Calu3 (cell line): ENCODE measurements around the gene DGCR6L. TPM values are rescaled to one million over a fixed set of nuclear protein-coding genes. Genes with fewer than 3 reads are reported as not detected.
"Not testable (repeated sequence)": the region's sequence is repeated elsewhere in the genome, so short reads cannot be mapped to it uniquely, and the experiment has no call there.

Source experiments
- BruUV-seq: library from RNA; stranded (reverse); fragments of 400-500 nt; replicated peaks from 2 replicates; lab custom pipeline; 2021; lab: Mats Ljungman, UMichigan
- CTCF ChIA-PET: fragments of 300-600 bp; sonication (Branson Sonifier 250); formaldehyde crosslinking; loops from one replicate; lab custom pipeline; 2022; ENCODE audit warnings: antibody characterized with exemption; lab: Charles Lee
- DNase-seq: peaks from one replicate; pipeline ENCODE4 v3.0.0; 2022
- H3K27ac Mint-ChIP-seq: one replicate; pipeline ENCODE4 v1.8.0; 2022; ENCODE audit warnings: mixed read lengths; ENCODE audit not compliant: unreplicated experiment
- H3K27me3 Mint-ChIP-seq: one replicate; pipeline ENCODE4 v1.8.0; 2022; ENCODE audit warnings: mixed read lengths; ENCODE audit not compliant: unreplicated experiment
- H3K36me3 Mint-ChIP-seq: one replicate; pipeline ENCODE4 v1.8.0; 2022; ENCODE audit warnings: mild to moderate bottlenecking, moderate library complexity, mixed read lengths; ENCODE audit not compliant: insufficient read depth, unreplicated experiment
- H3K4me1 Mint-ChIP-seq: one replicate; pipeline ENCODE4 v1.8.0; 2022; ENCODE audit warnings: mild to moderate bottlenecking, low read depth, mixed read lengths; ENCODE audit not compliant: unreplicated experiment
- H3K4me3 Mint-ChIP-seq: one replicate; pipeline ENCODE4 v1.8.0; 2022; ENCODE audit warnings: mild to moderate bottlenecking, low read depth, moderate library complexity, mixed read lengths; ENCODE audit not compliant: unreplicated experiment
- H3K9me3 Mint-ChIP-seq: one replicate; pipeline ENCODE4 v1.8.0; 2022; ENCODE audit warnings: low read depth, mixed read lengths; ENCODE audit not compliant: unreplicated experiment
- intact Hi-C: fragments of 100-400 bp; cut with micrococcal nuclease; formaldehyde crosslinking; loops from one replicate; pipeline ENCODE4 v1.10.0; 2022; ENCODE audit not compliant: unreplicated experiment
- total RNA-seq: library from RNA; stranded (reverse); gene quantifications from 2 replicates; pipeline ENCODE4 v1.2.3, GENCODE V29; 2022
- TF ChIP-seq, protein P1 (sequence below): fragments of 200-600 bp; IDR thresholded peaks from one replicate; pipeline ENCODE4 v1.8.0; 2022; ENCODE audit warnings: antibody characterized with exemption; ENCODE audit not compliant: unreplicated experiment

The DGCR6L gene
- total RNA-seq, 1 experiment from 2014 or later, result 39.6 TPM

GRCh38 chr22:20269201-20269600 is 50.7 kb downstream of the DGCR6L start:
- intact Hi-C loops, H3K27ac Mint-ChIP-seq: not testable (repeated sequence)

DNA sequence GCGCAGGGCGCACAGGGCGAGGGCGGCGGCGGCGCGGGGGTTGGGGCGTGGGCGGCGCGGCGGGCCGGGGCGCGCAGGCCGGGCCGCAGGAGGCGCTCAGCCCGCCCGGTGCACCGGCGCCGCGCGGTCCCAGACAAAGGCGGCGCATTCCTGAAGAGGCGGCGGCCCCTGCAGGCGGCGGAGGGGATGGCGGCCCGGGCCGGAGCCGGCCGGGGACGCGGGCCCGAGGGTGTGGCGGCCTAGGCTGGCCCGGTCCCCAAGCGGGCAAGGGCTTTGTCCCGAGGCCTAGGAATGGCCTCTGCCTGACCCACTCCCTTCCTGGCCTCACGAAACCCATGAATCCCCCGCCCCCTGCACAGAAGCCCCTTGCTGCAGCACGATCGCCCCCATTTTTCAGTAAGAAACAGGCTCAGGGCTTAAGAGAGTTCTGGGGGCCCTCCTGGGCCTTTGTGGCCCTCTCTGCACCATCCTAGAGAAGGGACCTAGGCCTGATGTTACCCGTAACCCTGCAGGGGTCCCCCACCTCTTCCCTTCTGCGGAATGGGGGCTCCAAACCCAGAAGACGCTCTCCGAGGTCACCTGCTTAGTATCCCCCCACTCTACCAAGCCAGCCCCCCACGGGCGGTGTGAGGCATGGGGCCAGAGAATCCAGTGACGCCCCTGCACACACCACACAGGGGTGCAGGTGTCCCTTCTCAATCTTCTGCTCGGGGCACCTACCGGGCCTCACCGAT is 51.4 kb downstream of the DGCR6L start, which contains the start of gene RTN4R:
RTN4R (minus strand) TSS at position 40 of the 734 bp plus-strand sequence. CDS start 226 bp downstream, outside the sequence.
- TF ChIP-seq, protein P1, sequence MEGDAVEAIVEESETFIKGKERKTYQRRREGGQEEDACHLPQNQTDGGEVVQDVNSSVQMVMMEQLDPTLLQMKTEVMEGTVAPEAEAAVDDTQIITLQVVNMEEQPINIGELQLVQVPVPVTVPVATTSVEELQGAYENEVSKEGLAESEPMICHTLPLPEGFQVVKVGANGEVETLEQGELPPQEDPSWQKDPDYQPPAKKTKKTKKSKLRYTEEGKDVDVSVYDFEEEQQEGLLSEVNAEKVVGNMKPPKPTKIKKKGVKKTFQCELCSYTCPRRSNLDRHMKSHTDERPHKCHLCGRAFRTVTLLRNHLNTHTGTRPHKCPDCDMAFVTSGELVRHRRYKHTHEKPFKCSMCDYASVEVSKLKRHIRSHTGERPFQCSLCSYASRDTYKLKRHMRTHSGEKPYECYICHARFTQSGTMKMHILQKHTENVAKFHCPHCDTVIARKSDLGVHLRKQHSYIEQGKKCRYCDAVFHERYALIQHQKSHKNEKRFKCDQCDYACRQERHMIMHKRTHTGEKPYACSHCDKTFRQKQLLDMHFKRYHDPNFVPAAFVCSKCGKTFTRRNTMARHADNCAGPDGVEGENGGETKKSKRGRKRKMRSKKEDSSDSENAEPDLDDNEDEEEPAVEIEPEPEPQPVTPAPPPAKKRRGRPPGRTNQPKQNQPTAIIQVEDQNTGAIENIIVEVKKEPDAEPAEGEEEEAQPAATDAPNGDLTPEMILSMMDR, result peak; percentile 68
- CTCF ChIA-PET, result interaction anchor here (0.7 kb wide), 1 partner anchor 67 kb away, joined by 3 read pairs; no protein-coding TSS in a partner anchor
- H3K27me3 Mint-ChIP-seq, result no peaks in the 10 kb centered on the region
- H3K36me3 Mint-ChIP-seq, result peaks cover 29% of the 10 kb centered on the region
- H3K4me3 Mint-ChIP-seq, result peak within 1 kb of the TSS; percentile 63
- H3K9me3 Mint-ChIP-seq, result no peaks in the 10 kb centered on the region
- BruUV-seq, result no TSS peak
- intact Hi-C loops, result no loop called here
- no peaks in the 10 kb centered on the region for H3K4me1 Mint-ChIP-seq
- DNase-seq, result peak; percentile 80
- H3K27ac Mint-ChIP-seq, result peak within 1 kb of the TSS; percentile 37

More at GRCh38 chr22:20269201-20269600, 50.7 kb downstream of the DGCR6L start:
- not testable (repeated sequence) for BruUV-seq, H3K4me1 Mint-ChIP-seq, H3K9me3 Mint-ChIP-seq, H3K27me3 Mint-ChIP-seq, DNase-seq
- CTCF ChIA-PET, result interaction anchor here (0.7 kb wide), 1 partner anchor 68 kb away, joined by 3 read pairs; no protein-coding TSS in a partner anchor
- Mint-ChIP-seq H3K4me3 (peak overlapping the region; percentile 63), H3K36me3 (peaks cover 29% of the 10 kb centered on the region)

DNA sequence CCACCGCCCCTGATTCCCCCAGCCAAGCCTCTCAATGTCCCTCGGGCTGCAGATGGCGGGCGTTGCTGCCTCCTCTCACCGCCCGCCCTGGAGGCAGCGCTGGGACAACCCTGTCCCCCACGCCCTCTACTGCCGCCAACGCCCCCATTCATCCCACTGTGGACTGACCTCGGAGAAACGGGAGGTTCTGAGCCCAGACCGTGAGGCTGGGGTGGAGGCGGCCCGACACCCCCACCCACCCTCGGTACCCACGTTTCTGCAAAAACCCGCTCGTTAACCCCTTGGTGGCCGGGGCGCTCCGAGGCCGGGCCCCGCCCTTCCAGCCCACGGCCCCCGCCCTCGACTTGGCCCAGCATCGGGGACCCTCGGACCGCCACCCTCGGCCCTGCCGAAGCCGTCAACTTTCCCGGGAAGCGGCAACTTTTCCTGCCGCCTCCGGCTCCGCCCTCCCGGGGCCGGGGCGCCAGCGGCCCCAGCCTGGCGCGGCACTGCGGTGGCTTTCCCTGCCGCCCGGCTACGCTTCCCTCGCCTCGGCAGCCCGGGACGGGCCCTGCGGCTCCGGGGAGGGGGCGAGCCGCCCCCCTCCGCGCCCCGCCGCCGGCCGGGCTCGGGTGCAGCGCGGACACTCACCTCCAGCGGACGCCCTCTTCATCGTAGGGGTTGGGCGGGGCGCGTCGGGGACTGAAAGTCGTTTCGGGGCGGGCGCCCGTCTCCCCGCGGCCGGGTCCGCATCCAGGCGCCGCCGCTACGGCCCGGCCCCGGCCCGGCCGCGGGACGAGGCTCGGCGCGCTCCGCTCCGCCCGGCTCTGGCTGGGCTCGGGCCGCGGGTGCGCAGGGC is 52.2 kb downstream of the DGCR6L start:
- DNase-seq, result peak; percentile 38
- intact Hi-C loops, result no loop called here
- Mint-ChIP-seq H3K9me3 (no peaks in the 10 kb centered on the region), H3K4me1 (no peaks in the 10 kb centered on the region), H3K27ac (no peak overlapping the region), H3K4me3 (peak overlapping the region; percentile 63), H3K36me3 (peaks cover 29% of the 10 kb centered on the region), H3K27me3 (no peaks in the 10 kb centered on the region)
- CTCF ChIA-PET, result no interaction called here
- BruUV-seq, result no TSS peak
- TF ChIP-seq, protein P1, result no peak

DNA sequence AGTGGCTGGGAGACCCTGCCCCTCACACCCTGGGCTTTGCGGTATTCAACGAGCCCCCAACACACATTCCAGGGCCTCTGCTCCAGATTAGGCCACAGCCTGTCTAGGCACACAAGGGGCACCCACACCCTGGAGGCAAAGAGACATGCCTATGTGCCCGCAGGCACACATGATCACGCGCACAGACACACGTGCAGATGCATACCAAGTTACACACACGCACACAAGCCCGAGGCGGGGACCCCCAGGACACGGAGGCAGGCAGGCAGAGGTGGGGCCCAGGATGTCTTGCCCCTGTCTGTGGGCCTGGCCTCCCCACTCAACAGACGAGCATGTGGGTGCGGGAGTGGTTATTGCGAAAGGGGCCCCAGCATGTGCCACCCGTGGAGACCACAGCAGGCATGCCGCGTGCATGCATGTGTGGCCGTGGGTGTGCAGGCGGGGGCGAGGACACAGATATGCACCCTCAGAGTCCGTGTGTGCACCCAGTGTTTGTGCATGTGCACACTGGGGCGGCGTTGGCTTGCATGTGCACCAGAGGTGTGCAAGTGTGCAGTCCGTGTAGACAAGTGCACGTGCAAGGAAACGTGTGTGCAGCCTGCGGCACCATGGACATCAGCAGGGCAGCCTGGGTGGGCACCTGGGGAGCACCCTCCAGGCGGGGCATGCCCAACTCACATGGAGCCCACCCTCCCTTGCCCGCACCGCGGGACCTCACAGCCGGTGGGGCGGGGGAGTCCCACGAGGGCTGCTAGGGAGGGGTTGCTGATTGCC is 53.0 kb downstream of the DGCR6L start:
- H3K9me3 Mint-ChIP-seq, H3K27ac Mint-ChIP-seq, CTCF ChIA-PET, intact Hi-C loops, DNase-seq, H3K4me1 Mint-ChIP-seq, BruUV-seq, H3K27me3 Mint-ChIP-seq: not testable (repeated sequence)
- Mint-ChIP-seq H3K36me3 (peaks cover 29% of the 10 kb centered on the region), H3K4me3 (peak overlapping the region; percentile 63)

DNA sequence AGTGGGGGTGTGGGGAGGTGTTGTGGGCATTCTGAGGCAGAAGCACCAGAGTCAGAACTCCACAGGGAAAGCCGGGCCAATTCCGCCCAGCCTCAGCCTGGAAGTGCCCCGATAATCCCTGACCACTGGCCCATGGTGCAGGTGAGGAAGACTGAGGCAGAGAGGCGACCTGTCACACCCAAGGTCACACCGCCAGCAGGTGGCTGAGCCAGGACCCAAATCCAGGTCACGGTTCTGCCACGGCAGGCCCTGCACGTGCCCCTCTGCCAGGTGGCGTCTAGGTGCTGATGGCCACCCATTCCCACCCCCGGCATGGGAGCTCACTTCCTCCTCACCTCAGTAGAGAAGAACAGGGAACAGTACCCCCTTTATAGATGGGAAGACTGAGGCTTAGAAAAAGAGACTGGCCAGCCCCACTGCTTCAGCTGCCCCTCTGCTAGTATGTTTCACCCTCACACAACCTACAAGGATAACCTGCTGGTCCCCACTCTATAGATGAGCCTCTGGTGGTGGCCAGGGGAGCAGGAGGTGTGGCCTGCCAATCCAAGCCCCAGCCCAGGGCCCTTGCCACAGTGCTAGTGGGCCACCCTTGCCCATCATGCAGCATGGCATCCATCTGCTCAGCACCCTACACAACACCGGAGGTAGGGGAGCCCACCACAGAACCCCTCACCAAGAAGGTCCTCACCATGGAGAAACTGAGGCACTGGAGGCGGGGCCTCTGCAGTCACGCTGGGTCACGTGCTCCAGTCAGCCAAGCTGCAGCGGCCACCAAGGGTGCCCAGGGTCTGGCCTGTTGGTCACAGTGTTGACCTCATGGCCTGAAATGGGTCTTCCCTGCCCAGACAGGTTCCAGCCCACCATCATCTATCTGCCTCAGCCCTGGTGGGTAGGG is 53.8 kb downstream of the DGCR6L start:
- peaks cover 29% of the 10 kb centered on the region for H3K36me3 Mint-ChIP-seq
- intact Hi-C loops, H3K27ac Mint-ChIP-seq, CTCF ChIA-PET, H3K4me1 Mint-ChIP-seq, H3K9me3 Mint-ChIP-seq, H3K27me3 Mint-ChIP-seq, DNase-seq, BruUV-seq: not testable (repeated sequence)
- H3K4me3 Mint-ChIP-seq, result peak overlapping the region; percentile 63
